Astrocyte of the spinal cord (primary cell): Measurements from ENCODE around the gene CD38.
A peak's percentile ranks its signal among the peaks of the same experiment; 100 is the strongest.
"Not testable (repeated sequence)": the region's sequence is repeated elsewhere in the genome, so short reads cannot be mapped to it uniquely, and the experiment has no call there.

ENCODE experiments used
- DNase-seq: peaks from one replicate; pipeline ENCODE4 v3.0.0; 2011; ENCODE audit warnings: low read depth, low spot score
- H3K4me3 ChIP-seq: 2 replicates; pipeline ENCODE4 v1.5.1; 2011; ENCODE audit warnings: low read depth, mild to moderate bottlenecking, low read length, moderate library complexity
- CTCF ChIP-seq: IDR thresholded peaks from 2 replicates; pipeline ENCODE4 v1.5.1; 2012; ENCODE audit warnings: low read depth, mild to moderate bottlenecking, low read length, inconsistent platforms
- in situ Hi-C: cut with HindIII; loops from 2 replicates; pipeline ENCODE4 v1.10.0; 2017; ENCODE audit warnings: low sequenced_read_pairs

Gene CD38

GRCh38 chr4:15778289-15779241, at the start of gene CD38:
Gene CD38, plus strand, starts transcription at chr4:15778328. Its CDS starts 87 bp downstream, at chr4:15778415.
- in situ Hi-C loops = no loop called here
- peak; percentile 33 for DNase-seq
- peak within 1 kb of the TSS; percentile 46 for H3K4me3 ChIP-seq
- no peak for TF ChIP-seq CTCF

GRCh38 chr4:15729910-15730533, 48.1 kb upstream of the CD38 start:
- no peak overlapping the region for H3K4me3 ChIP-seq
- in situ Hi-C loops = no loop called here
- DNase-seq = peak; percentile 51
- TF ChIP-seq CTCF = peak; percentile 74

GRCh38 chr4:15733061-15733460, 45.1 kb upstream of the CD38 start:
- in situ Hi-C loops, H3K4me3 ChIP-seq, DNase-seq: not testable (repeated sequence)

- in situ Hi-C loops = no loop called here
- DNase-seq = no peak
- TF ChIP-seq CTCF = no peak
- no peak overlapping the region for H3K4me3 ChIP-seq
These were observed 42.6 kb upstream of the CD38 start for GRCh38 chr4:15735536-15735935.

- no peak for TF ChIP-seq CTCF
- in situ Hi-C loops = no loop called here
- DNase-seq = no peak
- H3K4me3 ChIP-seq = no peak overlapping the region
These were observed 41.5 kb upstream of the CD38 start for GRCh38 chr4:15736514-15737050.

- TF ChIP-seq CTCF = peak; percentile 15
- H3K4me3 ChIP-seq = no peak overlapping the region
- in situ Hi-C loops = no loop called here
- DNase-seq = no peak
These were observed 40.9 kb upstream of the CD38 start for GRCh38 chr4:15737255-15737654.

- H3K4me3 ChIP-seq = no peak overlapping the region
- in situ Hi-C loops = no loop called here
- peak; percentile 31 for DNase-seq
- TF ChIP-seq CTCF = no peak
These were observed 39.3 kb upstream of the CD38 start for GRCh38 chr4:15738877-15739276.
